HG03575 (cell line): ENCODE results near the gene ROPN1B.
"Not testable (repeated sequence)": the region's sequence is repeated elsewhere in the genome, so short reads cannot be mapped to it uniquely, and the experiment has no call there.

ENCODE experiments used
- ATAC-seq: cut with Tn5 transposase; IDR thresholded peaks from one replicate; pipeline ENCODE4 v1.9.1; 2021; ENCODE audit not compliant: unreplicated experiment, insufficient number of reproducible peaks, low FRiP score; ENCODE audit errors: extremely low read depth

The ROPN1B gene

GRCh38 chr3:125957020-125957419 lies 12.0 kb upstream of the ROPN1B start:
- ATAC-seq: not testable (repeated sequence)

DNA sequence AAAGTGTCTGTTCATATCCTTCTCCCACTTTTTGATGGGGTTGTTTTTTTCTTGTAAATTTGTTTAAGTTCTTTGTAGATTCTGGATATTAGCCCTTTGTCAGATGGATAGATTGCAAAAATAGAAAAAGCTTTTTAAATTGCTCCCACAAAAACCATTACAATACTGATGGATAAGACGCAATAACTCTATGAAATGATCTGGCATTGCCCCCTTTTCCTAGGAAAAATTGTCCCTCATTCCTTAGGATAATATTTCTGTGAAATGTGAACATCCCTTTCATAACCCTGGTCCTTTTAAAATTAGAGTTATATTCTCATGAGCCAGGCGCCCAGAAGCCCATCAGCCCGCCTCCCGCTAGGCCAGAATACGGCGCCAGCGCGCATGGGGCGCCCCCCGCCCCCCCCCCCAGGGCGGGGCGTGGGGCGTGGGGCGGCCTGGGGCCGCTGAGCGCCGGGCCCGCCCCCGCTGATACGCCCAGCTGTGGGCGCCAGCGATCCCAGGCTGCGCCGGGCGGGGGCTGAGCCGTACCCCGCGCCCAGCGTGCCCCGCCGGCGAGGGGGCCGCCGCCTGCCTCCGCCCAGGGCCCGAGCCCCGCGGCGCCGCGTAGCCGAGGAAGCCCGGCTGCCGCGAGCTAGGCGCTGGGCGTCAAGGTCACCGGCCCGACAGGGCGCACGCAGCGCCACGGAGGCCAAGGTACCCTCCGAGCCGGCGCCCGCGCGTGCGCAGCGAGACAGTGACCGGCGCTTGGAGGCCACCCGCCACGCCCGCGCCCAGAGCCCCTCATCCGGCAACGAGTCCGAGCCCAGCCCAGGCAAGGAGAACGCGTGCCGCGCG lies 11.1 kb upstream of the ROPN1B start:
- no peak for ATAC-seq

GRCh38 chr3:125958511-125959316 lies 10.3 kb upstream of the ROPN1B start:
- ATAC-seq: no peak

DNA sequence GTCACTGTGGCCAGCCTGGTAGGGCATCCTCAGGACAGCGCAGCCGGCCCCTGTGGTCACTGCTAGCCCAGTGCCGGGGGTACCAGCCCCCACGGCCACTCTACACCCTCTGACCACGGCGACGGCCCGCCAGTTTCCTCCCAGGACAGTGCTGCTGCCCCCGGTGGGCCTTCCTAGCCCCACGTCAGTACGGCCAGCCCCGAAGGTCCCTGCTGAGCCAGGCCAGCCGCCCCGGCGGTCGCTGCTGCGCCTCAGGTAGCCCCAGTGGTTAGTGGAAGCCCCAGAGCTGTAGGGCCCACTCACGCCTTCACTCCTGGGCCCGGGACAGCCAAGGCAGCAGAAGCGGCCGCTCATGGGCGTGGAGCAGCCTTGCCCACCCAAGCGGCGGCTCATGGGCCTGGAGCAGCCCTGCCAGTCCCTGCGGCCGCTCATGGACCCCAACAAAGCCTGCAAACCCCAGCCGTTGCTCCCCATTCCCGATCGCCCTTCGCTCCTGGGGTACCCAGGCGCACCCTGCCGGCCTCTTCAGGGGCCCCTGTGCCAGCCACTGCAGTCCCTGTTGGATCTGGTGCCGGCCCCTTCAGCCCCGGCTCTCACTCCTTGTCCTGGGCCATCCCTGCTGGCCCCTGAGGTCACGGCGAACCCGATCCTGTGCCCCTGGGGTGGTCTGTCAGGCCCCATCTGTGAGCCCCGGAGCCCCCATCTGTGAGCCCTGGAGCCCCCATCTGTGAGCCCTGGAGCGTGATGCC lies 9.5 kb upstream of the ROPN1B start:
- ATAC-seq: no peak

GRCh38 chr3:125960066-125960424 lies 8.9 kb upstream of the ROPN1B start:
- no peak for ATAC-seq

GRCh38 chr3:125960456-125961288 lies 8.3 kb upstream of the ROPN1B start:
- no peak for ATAC-seq

GRCh38 chr3:125961289-125961589 lies 7.7 kb upstream of the ROPN1B start:
- no peak for ATAC-seq

DNA sequence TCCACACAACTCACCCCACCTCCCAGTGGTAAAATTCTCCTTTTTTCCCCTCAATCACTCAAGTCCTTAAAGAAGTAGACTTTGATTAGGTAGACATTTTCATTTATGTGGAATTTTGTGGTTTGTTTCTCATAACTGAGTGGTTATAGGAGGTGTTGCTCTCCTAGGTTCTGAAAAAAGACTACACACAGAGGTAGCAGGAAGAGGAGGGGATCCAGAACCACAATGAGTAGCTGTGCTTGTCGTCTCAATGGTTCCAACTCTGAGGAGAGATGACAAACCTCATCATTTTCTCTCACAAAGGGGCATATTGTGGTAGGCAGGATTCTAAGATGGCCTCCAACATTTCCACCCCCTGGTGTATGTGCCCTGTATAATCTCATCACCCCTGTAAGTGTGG lies 5.1 kb upstream of the ROPN1B start:
- not testable (repeated sequence) for ATAC-seq

DNA sequence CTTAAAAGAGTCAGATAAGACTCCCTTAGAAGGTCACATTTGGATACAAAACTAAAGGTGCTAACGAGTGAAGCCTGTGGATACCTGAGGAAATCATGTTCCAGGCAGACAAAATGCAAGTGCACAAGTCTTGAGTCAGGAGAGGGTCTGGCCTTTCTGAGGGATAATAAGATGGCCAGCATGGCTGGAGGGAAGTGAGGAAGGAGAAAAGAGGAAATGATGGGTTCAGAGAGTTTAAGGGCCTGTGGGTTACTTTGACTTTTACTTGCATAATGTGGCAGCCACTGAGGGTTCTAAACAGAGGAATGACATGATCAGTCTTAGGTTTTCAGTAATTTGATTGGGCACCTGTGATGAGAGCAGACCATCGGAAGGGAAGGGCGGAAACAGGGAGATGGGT lies 3.5 kb upstream of the ROPN1B start:
- no peak for ATAC-seq

DNA sequence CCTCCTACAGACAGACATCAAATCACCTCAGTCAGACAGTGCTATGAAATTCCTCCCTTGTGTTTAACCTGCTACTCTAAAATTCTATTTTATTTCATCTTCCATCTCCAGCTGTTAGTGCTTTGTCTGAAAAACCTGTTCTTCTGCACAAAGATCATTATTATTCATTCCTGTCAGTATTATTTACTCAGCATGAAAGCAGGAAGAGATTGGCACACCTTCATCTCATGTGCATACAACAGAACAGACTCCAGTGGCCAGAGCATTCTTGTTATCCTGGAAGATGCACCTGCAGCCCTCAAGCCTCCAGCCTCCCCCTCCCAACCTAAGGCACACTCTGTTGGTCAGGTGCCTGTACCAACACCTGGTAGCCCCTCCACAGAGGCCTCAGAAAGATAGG lies 1.8 kb upstream of the ROPN1B start:
- no peak for ATAC-seq

GRCh38 chr3:125968121-125968520 lies 857 bp upstream of the ROPN1B start:
- ATAC-seq: not testable (repeated sequence)

- ATAC-seq: not testable (repeated sequence)
Observed at GRCh38 chr3:125971997-125972944, 3.3 kb downstream of the ROPN1B start.

- not testable (repeated sequence) for ATAC-seq
Observed at GRCh38 chr3:125975245-125976002, 6.4 kb downstream of the ROPN1B start.

GRCh38 chr3:125976003-125976390 lies 7.0 kb downstream of the ROPN1B start:
- ATAC-seq: not testable (repeated sequence)

DNA sequence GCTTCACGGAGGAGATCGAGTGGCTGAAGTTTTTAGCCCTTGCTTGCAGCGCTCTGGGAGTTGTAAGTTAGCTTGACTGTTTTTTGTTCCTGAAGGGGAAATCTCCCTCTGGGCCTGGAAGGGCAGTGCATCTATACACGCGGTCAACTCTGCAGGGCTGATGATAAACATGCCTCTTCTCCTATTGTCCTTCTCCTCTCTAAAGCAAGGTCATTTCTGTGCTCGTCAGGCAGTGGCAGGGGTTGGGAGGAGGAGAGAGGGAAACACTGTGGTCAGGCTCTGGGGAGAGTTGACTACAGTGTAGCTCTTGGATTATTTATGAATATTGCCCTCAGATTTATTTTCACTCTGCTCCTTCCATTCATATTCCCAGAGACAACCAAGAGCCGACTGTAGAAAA lies 8.1 kb downstream of the ROPN1B start:
- not testable (repeated sequence) for ATAC-seq

GRCh38 chr3:125984951-125985350 lies 16.0 kb downstream of the ROPN1B start:
- ATAC-seq: not testable (repeated sequence)

DNA sequence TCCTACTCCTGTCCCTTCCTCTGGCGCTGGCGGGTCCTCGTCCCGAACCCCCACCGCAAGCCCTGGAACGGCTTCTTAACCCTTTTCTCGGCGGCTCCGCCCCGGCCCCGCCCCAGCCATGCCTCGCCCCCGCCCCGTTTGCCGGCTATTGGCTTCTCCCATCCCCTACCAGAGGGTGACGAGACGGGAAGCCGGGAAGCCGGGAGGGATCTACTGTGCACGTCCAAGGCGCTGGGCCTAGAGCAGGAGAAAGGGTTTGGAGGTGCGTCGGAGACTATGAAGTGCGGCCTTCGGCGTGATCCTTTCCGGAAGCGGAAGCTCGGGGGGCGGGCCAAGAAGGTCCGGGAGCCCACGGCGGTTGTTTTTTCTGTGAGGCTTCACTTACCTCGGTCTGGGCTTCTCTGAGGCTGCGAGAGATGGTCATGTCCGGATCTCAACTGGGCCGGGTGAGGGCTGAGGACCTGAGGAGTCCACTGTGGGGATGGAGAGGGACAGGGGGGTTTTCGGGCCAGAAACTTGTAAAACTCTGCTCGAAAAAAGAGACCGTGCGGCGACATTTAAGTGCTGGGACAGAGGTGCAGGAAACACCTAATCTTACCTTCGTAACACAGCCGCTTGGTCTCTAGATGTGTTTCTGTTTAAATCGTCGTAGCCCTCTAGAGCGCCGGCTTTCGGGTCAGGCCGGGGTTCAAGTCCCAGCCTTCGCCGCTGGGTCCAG lies 21.4 kb downstream of the ROPN1B start:
- no peak for ATAC-seq
